Fibroblast of villous mesenchyme (primary cell): Measurements from ENCODE around the gene SEPTIN12. TPM values are rescaled to one million over a fixed set of nuclear protein-coding genes. Genes with fewer than 3 reads are reported as not detected.

Experiments used
- DNase-seq: peaks from one replicate; pipeline ENCODE4 v3.0.0-alpha.2; 2010; ENCODE audit warnings: low read depth
- H3K4me3 ChIP-seq: 2 replicates; pipeline ENCODE4 v1.5.1; 2011; ENCODE audit warnings: low read depth, mild to moderate bottlenecking, low read length
- total RNA-seq: library from RNA; depleted of rRNA; stranded (reverse); fragments of >200 nt; gene quantifications from 2 replicates; pipeline ENCODE4 v1.2.3, GENCODE V29; 2012
- TF ChIP-seq, protein P1 (sequence below): IDR thresholded peaks from 2 replicates; pipeline ENCODE4 v1.5.1; 2012; ENCODE audit warnings: low read depth, mild to moderate bottlenecking, low read length; ENCODE audit not compliant: insufficient read depth

The SEPTIN12 gene, protein sequence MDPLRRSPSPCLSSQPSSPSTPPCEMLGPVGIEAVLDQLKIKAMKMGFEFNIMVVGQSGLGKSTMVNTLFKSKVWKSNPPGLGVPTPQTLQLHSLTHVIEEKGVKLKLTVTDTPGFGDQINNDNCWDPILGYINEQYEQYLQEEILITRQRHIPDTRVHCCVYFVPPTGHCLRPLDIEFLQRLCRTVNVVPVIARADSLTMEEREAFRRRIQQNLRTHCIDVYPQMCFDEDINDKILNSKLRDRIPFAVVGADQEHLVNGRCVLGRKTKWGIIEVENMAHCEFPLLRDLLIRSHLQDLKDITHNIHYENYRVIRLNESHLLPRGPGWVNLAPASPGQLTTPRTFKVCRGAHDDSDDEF
- not detected in 2 replicates for total RNA-seq

DNA sequence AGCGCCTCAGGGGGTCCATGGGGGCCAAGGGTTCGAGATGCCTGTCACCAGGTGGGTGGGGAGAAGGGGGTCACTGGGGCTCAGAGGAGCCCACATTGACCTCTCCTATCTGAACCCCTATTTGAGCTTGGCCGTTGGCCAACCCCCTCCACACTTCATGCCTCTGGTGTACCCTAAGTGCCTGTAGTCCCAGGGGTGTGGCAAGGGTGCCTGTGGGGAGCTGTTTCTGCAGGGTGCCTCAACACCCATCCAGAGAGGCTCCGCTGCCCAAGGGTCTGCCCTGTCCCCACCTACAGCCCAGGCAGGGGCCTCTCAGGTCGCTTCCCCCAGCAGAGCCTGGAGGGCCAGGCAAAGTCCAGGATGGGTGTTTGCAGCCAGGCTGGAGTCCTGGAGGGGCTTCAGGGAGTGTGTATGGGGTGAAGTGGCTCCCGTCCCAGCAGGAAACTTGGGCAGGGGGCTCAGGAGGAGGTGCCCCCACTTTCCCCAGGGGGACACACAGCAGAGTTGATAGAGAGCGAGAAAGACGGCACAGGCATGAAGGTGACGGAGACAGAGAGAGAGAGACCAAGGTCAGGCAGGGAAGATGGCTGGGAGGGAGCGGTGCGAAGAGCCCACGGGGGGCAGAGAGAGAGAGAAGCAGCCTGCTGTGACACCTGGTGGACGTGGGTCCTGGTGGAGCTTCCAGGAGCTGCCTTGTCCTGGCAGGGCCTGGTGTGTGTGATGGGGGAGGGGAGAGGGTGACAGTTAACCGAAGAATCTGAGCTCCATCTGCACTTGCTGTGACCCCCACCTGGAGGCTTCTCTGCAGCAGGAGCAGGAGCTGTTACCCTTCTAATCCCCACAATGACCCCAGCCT, at the start of gene SEPTIN12:
TSS of gene SEPTIN12 (minus strand) at position 719 of the 856 bp plus-strand sequence. CDS start at position 19, 700 bp downstream.
- TF ChIP-seq, protein P1, sequence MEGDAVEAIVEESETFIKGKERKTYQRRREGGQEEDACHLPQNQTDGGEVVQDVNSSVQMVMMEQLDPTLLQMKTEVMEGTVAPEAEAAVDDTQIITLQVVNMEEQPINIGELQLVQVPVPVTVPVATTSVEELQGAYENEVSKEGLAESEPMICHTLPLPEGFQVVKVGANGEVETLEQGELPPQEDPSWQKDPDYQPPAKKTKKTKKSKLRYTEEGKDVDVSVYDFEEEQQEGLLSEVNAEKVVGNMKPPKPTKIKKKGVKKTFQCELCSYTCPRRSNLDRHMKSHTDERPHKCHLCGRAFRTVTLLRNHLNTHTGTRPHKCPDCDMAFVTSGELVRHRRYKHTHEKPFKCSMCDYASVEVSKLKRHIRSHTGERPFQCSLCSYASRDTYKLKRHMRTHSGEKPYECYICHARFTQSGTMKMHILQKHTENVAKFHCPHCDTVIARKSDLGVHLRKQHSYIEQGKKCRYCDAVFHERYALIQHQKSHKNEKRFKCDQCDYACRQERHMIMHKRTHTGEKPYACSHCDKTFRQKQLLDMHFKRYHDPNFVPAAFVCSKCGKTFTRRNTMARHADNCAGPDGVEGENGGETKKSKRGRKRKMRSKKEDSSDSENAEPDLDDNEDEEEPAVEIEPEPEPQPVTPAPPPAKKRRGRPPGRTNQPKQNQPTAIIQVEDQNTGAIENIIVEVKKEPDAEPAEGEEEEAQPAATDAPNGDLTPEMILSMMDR, result no peak
- DNase-seq, result no peak
- no peak within 1 kb of the TSS for H3K4me3 ChIP-seq

DNA sequence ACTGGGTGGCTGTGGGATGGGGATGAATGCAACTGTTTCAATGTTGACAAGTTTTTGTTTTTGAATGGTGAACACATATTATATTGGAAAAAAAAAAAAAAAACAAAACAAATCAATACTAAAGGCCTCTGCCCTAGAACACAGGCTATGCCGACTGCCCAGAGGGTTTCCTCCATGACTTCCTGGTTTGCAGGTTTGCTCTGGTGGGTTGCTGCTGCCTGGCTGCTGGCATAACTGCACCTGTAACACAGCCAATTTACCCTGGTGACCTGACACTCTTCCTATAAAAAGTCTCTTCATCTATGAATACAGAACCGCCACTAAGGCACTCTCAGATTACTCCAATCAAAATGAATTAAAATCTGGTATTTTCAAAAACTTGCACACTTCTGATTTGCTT, 48.6 kb upstream of the SEPTIN12 start:
- DNase-seq, result no peak
- TF ChIP-seq, protein P1, result no peak
- H3K4me3 ChIP-seq, result no peak overlapping the region

DNA sequence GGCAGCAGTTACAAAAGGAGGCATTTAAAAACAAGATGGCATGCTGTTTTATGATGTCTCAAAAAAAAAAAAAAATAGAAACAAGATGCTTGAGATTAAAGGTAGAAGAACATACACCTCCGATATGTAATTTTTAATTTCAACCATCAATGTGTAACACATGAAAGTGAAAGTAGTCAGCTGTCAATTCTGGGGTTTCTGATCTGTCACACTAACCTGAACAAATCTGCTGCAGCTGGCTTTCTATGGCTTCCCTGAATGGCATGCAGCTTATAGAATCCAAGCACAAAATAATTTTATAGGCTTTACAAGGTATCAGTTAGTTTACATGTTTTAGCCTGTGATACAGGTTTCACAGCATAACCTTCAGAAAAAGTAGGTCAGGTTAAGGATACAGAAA, 45.4 kb upstream of the SEPTIN12 start:
- TF ChIP-seq, protein P1, result no peak
- H3K4me3 ChIP-seq, result no peak overlapping the region
- no peak for DNase-seq

DNA sequence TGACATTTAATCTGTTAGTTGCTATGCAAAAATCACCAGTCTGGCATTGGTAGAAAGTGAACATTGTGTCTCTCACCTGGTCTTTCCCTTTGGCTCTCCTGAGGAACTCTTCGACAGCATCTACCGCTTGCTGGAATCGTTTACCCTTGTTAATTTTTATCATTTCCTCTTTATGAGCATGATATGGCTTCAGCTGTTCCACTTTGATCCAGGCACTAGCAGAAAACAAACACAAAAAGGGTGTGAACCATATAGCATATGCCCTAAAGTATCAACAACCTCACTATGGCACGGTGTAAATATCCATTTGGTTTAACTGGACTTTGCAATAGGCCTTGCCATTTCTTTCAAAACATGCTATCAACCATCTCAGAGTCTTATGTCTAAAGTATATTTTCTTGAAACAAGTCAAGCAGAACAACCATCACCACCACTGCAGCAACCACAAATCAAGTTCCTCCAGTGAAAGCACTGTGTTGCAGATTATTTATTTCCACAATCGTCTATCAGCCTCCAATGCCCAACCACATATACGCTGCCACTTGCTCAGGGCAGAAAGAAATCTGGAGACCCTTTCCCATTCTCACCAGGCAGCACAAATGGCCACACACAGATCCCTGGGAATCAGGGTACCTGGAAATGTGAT, 44.7 kb upstream of the SEPTIN12 start:
- TF ChIP-seq, protein P1, result no peak
- H3K4me3 ChIP-seq, result no peak overlapping the region
- DNase-seq, result no peak

DNA sequence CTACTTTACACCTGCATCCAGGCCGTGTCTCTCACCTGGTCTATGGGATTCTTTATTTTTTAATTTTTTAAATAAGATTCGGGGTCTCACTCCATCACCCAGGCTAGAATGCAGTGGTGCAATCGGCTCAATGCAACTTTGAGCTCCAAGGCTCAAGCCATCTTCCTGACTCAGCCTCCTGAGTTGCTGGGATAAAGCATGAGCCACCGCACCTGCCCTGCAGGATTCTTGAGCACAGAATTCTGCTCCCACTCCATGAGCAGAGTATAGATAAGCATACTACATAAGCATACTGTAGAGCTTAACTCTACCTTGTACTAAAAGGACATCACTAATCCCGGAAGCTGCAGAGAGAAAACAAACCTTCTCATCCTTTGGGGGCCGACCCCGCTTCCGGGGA, 43.5 kb upstream of the SEPTIN12 start:
- DNase-seq, result no peak
- H3K4me3 ChIP-seq, result no peak overlapping the region
- TF ChIP-seq, protein P1, result no peak

DNA sequence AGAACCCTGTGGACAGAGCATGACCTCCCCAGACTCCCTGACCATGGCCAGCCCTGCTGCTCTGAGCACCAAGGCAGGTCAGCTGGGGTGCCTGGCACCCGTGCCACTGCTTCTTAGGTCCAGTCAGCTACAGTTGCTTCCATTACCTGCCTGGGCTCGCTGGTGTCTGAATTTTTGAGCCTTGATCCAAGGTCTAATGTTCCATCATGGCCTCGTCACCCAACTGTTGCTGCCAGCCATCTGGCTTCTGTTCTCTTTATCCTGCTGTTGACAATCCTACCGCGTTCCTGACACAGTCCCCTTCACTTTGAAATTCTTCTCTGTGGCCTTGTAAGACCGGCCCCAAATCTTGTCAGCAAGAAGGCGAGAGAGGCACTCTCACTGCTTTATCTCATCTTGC, 42.3 kb upstream of the SEPTIN12 start:
- no peak for DNase-seq
- no peak overlapping the region for H3K4me3 ChIP-seq
- TF ChIP-seq, protein P1, result no peak
